ENCODE data around the gene ANTXR1. TPM values are rescaled to one million over a fixed set of nuclear protein-coding genes. Genes with fewer than 3 reads are reported as not detected.

The ANTXR1 gene
- total and polyA plus RNA-seq, 2 of the 8 experiments (the other 6 are each of a cell fraction or from before 2014, with no cell fraction given), result 15.8 to 44.3 TPM

GRCh38 chr2:69070969-69071368 is 58.0 kb downstream of the ANTXR1 start:
- no peak overlapping the region for H4K5ac ChIP-seq (ENCODE audit: insufficient read length, low read depth, low read length)
- TF ChIP-seq CBX8 (IDR thresholded peaks at IDR 0.05; ENCODE audit: borderline replicate concordance, low read depth, low read length) (no peak), BRCA1 (IDR thresholded peaks at IDR 0.05; ENCODE audit: low read depth, low read length) (no peak), GTF2F1 (IDR thresholded peaks at IDR 0.05; ENCODE audit: borderline replicate concordance, low read depth, low read length) (no peak), POLR2AphosphoS5 (IDR thresholded peaks at IDR 0.05; ENCODE audit: low read depth, low read length) (no peak), ZNF274 (IDR thresholded peaks at IDR 0.05; ENCODE audit: borderline replicate concordance, extremely low read depth, low read length) (no peak), TCF12 (IDR thresholded peaks at IDR 0.05; ENCODE audit: low read depth, low read length) (no peak), HDAC6 (IDR thresholded peaks at IDR 0.05; ENCODE audit: low read depth, low read length) (no peak), PHF8 (conservative IDR thresholded peaks at IDR 0.05; ENCODE audit: low read depth, low read length) (no peak), JUN (IDR thresholded peaks at IDR 0.05; ENCODE audit: low read depth, low read length) (no peak), CREB1 (IDR thresholded peaks at IDR 0.05) (no peak)
- no peak overlapping the region for H4K91ac ChIP-seq (replicated peaks; ENCODE audit: insufficient read length, low read length)
- POLR2A ChIA-PET (ENCODE audit: partially characterized antibody), result no interaction called here
- H2BK12ac ChIP-seq (ENCODE audit: low read depth, low read length), result no peak overlapping the region
- H3K36me3 ChIP-seq (ENCODE audit: control insufficient read depth in 2 of 4, insufficient read depth in 4 of 4, low read length in 3 of 4), result no peaks in the 10 kb centered on the region; a peak in 3 of 8 replicates
- no peak overlapping the region for H3K27ac ChIP-seq (ENCODE audit: low read depth, low read length)
- H2BK15ac ChIP-seq (ENCODE audit: low read length), result no peak overlapping the region
- H3K4me3 ChIP-seq (ENCODE audit: extremely low read depth in 1 of 4, insufficient read depth in 2 of 4, low read depth in 3 of 4, low read length in 4 of 4), result no peak overlapping the region
- no peak for DNase-seq (ENCODE audit: low read depth in 1 of 2, low spot score in 2 of 2)
- no peak overlapping the region for H4K8ac ChIP-seq (ENCODE audit: extremely low read depth, insufficient read depth, low read length)
- no peak overlapping the region for H3K56ac ChIP-seq (replicated peaks; ENCODE audit: insufficient read length, low read depth, low read length)
- H3K79me1 ChIP-seq (ENCODE audit: low read depth, low read length), result no peaks in the 10 kb centered on the region; the same call in 1 of the 2 replicates
- no peak overlapping the region for H3K18ac ChIP-seq (ENCODE audit: extremely low read depth, low read length)
- H3K4me1 ChIP-seq (replicated peaks in 1 of 4; ENCODE audit: control insufficient read depth in 3 of 4, insufficient read depth in 4 of 4, low read length in 3 of 4), result no peaks in the 10 kb centered on the region
- no peaks in the 10 kb centered on the region for H3K23me2 ChIP-seq (ENCODE audit: low read depth, low read length)
- H2BK120ac ChIP-seq (replicated peaks; ENCODE audit: low read depth, low read length), result no peak overlapping the region
- no peak overlapping the region for H2AK5ac ChIP-seq (ENCODE audit: low read depth, low read length)
- no peak overlapping the region for H3K4ac ChIP-seq (replicated peaks; ENCODE audit: insufficient read length, low read depth, low read length)
- H3K23ac ChIP-seq (ENCODE audit: insufficient read length), result no peak overlapping the region
- H2BK20ac ChIP-seq (ENCODE audit: low read length), result no peak overlapping the region
- H3K9ac ChIP-seq (replicated peaks in 1 of 4; ENCODE audit: extremely low read depth in 1 of 4, low read depth in 3 of 4, low read length in 3 of 4), result no peak overlapping the region
- no peak overlapping the region for H2AFZ ChIP-seq (ENCODE audit: low read length)
- no peak overlapping the region for H3K14ac ChIP-seq (ENCODE audit: insufficient read length)
- no peak overlapping the region for H2BK5ac ChIP-seq (ENCODE audit: low read depth, low read length)
- H4K20me1 ChIP-seq (replicated peaks in 1 of 2; ENCODE audit: control insufficient read depth in 1 of 2, insufficient read depth in 2 of 2, low read length in 2 of 2), result peaks cover 0 to 2% of the 10 kb centered on the region in 2 experiments
- 89% methylated on average over 3 of the region's 3 CpGs; no CpG with 5 or more reads in 1 of the 2 experiments for WGBS, 2 experiments (ENCODE audit: extremely low coverage in 1 of 2, insufficient coverage in 1 of 2, insufficient read length in 1 of 2, insufficient replicate concordance in 2 of 2, low coverage in 1 of 2, low lambda C conversion rate in 2 of 2, missing lambda C conversion rate in 1 of 2)
- no peaks in the 10 kb centered on the region for H3K27me3 ChIP-seq (replicated peaks in 1 of 4; ENCODE audit: control insufficient read depth in 3 of 4, extremely low read depth in 1 of 4, insufficient read depth in 3 of 4, low read length in 3 of 4)
- H3K9me3 ChIP-seq (ENCODE audit: insufficient read depth in 2 of 2, low read depth in 1 of 2, low read length in 1 of 2), result no peaks in the 10 kb centered on the region
- H3K4me2 ChIP-seq (ENCODE audit: insufficient read depth in 1 of 2, low read depth in 2 of 2, low read length in 2 of 2), result no peak overlapping the region
- H3K79me2 ChIP-seq (ENCODE audit: control insufficient read depth in 1 of 2, insufficient read depth in 2 of 2, low read length in 2 of 2), result no peaks in the 10 kb centered on the region
- no peak for FAIRE-seq
- CTCF ChIA-PET (ENCODE audit: partially characterized antibody), result interaction anchor here (1.1 to 1.6 kb wide), 2 partner anchors 71 to 235 kb away, joined by 3 to 4 read pairs; no protein-coding TSS in a partner anchor

Data from H1 (cell line).